ENCODE data around the gene PLCG1.

The PLCG1 gene

DNA sequence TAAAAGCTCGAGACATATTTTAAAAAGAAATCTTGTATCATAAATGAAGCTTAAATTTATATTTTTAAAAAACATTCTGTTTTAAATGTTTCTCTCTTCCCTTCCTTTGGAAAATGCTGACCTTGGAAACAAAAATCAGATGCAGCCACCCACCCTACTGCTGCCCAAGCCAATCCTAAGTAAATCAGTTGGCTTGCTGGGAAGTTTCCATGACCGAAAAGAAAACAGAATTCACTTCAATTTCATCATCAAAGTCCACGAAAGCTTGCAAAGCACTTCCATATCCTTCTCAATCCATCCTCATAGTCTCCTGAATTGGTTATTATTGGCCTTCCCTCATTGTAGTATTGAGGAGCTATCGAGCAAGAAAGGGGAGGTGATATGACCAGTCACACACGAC lies 80.1 kb downstream of the PLCG1 start:
- H3K36me3 Mint-ChIP-seq (ENCODE audit: low read depth): peaks cover 9% of the 10 kb centered on the region
- no peaks in the 10 kb centered on the region for H3K27me3 Mint-ChIP-seq (ENCODE audit: low read depth)
- H3K9me3 Mint-ChIP-seq: no peaks in the 10 kb centered on the region
- no peak overlapping the region for H3K27ac Mint-ChIP-seq
- H3K4me3 Mint-ChIP-seq: no peak overlapping the region
- H3K4me1 Mint-ChIP-seq: peaks cover 9% of the 10 kb centered on the region
- TF ChIP-seq, protein P1, sequence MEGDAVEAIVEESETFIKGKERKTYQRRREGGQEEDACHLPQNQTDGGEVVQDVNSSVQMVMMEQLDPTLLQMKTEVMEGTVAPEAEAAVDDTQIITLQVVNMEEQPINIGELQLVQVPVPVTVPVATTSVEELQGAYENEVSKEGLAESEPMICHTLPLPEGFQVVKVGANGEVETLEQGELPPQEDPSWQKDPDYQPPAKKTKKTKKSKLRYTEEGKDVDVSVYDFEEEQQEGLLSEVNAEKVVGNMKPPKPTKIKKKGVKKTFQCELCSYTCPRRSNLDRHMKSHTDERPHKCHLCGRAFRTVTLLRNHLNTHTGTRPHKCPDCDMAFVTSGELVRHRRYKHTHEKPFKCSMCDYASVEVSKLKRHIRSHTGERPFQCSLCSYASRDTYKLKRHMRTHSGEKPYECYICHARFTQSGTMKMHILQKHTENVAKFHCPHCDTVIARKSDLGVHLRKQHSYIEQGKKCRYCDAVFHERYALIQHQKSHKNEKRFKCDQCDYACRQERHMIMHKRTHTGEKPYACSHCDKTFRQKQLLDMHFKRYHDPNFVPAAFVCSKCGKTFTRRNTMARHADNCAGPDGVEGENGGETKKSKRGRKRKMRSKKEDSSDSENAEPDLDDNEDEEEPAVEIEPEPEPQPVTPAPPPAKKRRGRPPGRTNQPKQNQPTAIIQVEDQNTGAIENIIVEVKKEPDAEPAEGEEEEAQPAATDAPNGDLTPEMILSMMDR (IDR thresholded peaks at IDR 0.05; ENCODE audit: unreplicated experiment in 3 of 3): no peak

DNA sequence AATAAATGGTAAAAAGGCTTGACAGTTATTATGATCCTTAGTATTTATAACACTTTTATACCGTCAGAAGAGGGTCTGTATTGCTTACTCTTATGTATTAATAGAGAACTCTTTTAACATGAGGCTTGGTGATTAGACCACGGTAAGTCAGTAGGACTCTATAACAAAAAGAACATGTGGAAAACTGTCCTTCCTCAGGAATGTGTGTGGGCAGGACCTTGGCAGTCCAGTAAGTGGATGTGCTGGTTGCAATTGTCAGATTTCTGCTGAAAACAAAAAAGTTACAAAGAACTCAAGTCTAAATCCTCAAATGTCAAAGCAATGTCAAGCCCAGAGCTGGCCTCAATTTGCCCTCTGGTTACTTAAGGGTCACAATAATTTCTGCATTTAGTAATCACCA lies 81.1 kb downstream of the PLCG1 start:
- Mint-ChIP-seq H3K4me3 (no peak overlapping the region), H3K36me3 (ENCODE audit: low read depth) (peaks cover 9% of the 10 kb centered on the region), H3K27me3 (ENCODE audit: low read depth) (no peaks in the 10 kb centered on the region), H3K4me1 (peaks cover 9% of the 10 kb centered on the region), H3K9me3 (no peaks in the 10 kb centered on the region), H3K27ac (no peak overlapping the region)
- TF ChIP-seq, protein P1 (IDR thresholded peaks at IDR 0.05; ENCODE audit: unreplicated experiment in 3 of 3): no peak

DNA sequence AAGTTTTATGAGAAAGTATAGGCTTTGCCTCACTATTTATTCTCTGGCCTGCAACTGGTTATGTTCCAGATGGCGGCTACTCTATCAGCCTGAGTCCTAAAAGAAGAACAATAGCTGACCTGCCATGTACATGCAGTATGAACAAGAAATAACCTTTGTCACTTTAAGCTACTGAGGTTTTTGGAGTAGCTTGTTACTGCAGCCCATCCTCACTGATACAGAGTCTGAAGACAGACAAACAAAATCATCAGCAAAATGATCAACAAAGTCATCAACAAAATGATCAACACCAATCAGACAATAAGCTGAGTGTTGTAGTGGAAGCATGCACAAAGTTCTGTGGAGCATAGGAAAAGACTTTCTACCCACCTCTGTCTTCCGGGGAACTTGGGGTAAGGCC lies 82.5 kb downstream of the PLCG1 start:
- peaks cover 13% of the 10 kb centered on the region for H3K4me1 Mint-ChIP-seq
- no peak overlapping the region for H3K4me3 Mint-ChIP-seq
- no peaks in the 10 kb centered on the region for H3K27me3 Mint-ChIP-seq (ENCODE audit: low read depth)
- TF ChIP-seq, protein P1 (IDR thresholded peaks at IDR 0.05; ENCODE audit: unreplicated experiment in 3 of 3): no peak
- peaks cover 9% of the 10 kb centered on the region for H3K36me3 Mint-ChIP-seq (ENCODE audit: low read depth)
- H3K9me3 Mint-ChIP-seq: no peaks in the 10 kb centered on the region
- H3K27ac Mint-ChIP-seq: peak overlapping the region in 1 of 3 experiments; percentile 3

DNA sequence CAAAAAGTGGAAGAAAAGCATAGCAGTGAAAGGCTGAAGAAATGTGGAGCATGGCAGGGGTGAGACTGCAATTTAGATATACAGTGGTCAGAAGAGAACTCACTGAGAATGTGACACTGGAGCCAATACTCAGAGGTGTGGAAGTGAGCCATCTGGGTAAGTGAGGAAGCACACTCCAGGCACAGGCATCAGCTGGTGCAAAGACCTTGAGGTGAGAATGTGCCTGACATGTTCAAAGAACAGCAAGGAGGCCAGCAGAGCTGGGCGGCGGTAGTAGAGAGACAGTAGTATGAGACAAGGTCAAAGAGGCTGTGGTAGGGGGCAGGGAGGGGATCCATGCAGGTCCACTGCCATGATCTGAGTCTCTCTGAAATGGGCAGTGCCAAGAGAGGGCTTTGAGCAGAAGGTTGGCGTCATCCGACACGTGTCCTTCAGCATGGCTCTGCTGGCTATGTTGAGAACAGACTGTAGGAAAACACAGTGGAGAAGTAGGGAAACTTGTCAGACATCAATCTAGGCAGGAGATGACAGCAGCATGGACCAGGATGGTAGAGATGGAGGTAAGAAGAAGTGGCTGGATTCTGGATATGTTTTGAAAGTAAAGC lies 84.4 kb downstream of the PLCG1 start:
- Mint-ChIP-seq H3K4me3 (no peak overlapping the region), H3K4me1 (peaks cover 13% of the 10 kb centered on the region), H3K27me3 (ENCODE audit: low read depth) (no peaks in the 10 kb centered on the region), H3K9me3 (no peaks in the 10 kb centered on the region), H3K27ac (peak overlapping the region in 1 of 3 experiments; percentile 18), H3K36me3 (ENCODE audit: low read depth) (peaks cover 9% of the 10 kb centered on the region)
- TF ChIP-seq, protein P1 (IDR thresholded peaks at IDR 0.05; ENCODE audit: unreplicated experiment in 3 of 3): no peak

DNA sequence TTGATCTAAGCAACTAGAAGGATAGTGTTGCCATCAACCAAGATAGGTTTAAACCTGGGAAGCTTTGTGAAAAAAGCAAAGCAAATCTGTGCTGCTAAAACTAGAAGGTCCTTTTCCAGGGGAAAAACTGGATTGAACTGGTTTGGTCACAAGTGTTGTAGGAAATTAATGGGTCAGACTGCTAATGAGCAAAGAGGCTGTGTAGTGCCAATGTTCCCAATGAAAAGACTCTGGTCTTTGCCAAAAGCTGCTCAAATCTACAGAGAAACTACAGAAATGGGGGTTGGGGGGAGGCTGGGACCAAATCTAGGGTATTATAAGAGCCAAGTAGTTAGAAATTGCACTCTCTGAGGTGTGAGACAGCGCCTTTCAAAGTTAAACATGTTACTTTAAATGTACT lies 85.0 kb downstream of the PLCG1 start:
- Mint-ChIP-seq H3K9me3 (no peaks in the 10 kb centered on the region), H3K4me3 (no peak overlapping the region)
- TF ChIP-seq, protein P1 (IDR thresholded peaks at IDR 0.05; ENCODE audit: unreplicated experiment in 3 of 3): no peak

DNA sequence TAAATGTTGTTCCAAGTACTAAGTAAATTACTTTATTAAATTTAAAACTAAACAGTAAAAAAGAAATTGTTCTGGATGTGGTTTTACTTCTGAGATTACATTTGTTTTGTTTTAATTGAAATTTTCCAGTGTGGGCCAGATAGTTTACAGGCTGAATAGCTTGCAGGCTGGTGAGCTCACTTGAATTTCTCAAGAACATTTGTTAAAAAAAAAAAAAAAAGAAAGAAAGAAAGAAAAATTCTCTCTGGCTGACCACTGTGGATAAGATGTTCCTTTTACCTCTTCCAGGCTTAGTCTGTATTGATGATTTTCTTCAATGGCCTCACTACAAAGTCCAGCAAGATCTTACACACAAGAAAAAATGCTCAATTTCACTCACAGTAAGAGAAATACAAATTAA lies 85.4 kb downstream of the PLCG1 start:
- Mint-ChIP-seq H3K9me3 (no peaks in the 10 kb centered on the region), H3K4me1 (peaks cover 13% of the 10 kb centered on the region), H3K36me3 (ENCODE audit: low read depth) (peaks cover 9% of the 10 kb centered on the region), H3K27ac (peak overlapping the region in 2 of 3 experiments; percentile 18 to 60), H3K4me3 (no peak overlapping the region), H3K27me3 (ENCODE audit: low read depth) (no peaks in the 10 kb centered on the region)
- TF ChIP-seq, protein P1 (IDR thresholded peaks at IDR 0.05; ENCODE audit: unreplicated experiment in 3 of 3): no peak

More for the DNA sequence above, 85.0 kb downstream of the PLCG1 start:
- Mint-ChIP-seq H3K27ac (peak overlapping the region in 2 of 3 experiments; percentile 18 to 60), H3K27me3 (ENCODE audit: low read depth) (no peaks in the 10 kb centered on the region), H3K4me1 (peaks cover 13% of the 10 kb centered on the region), H3K36me3 (ENCODE audit: low read depth) (peaks cover 9% of the 10 kb centered on the region)

All from nephron (organoid).